IMR-90 (cell line): ENCODE results near the gene ADAMTS16. TPM values are rescaled to one million over a fixed set of nuclear protein-coding genes. Genes with fewer than 3 reads are reported as not detected.

Source experiments
- ATAC-seq: fragments of 200-7000 bp; cut with Tn5 transposase; 2 replicates; pipeline ENCODE4 v1.9.1; 2020; ENCODE audit warnings: low read depth, mild to moderate bottlenecking, moderate library complexity
- BruUV-seq: library from RNA; stranded (reverse); fragments of 400-500 nt; replicated peaks from 2 replicates; lab custom pipeline; 2021; lab: Mats Ljungman, UMichigan
- CTCF ChIA-PET: fragments of 300-600 bp; formaldehyde crosslinking; extraction: SDS; loops from one replicate; lab custom pipeline; 2021; ENCODE audit warnings: antibody characterized with exemption; lab: Yijun Ruan, JAX
- POLR2A ChIA-PET: fragments of 300-600 bp; sonication (Branson Sonifier 250); formaldehyde crosslinking; loops from one replicate; lab custom pipeline; 2022; ENCODE audit warnings: antibody characterized with exemption; ENCODE audit not compliant: unreplicated experiment; lab: Charles Lee
- DNase-seq: peaks from one replicate; pipeline ENCODE4 v3.0.0; 2013
- H2AFZ ChIP-seq: replicated peaks from 2 replicates; pipeline ENCODE3; 2013; ENCODE audit warnings: low read length, mild to moderate bottlenecking; ENCODE audit not compliant: poor library complexity
- H2AK5ac ChIP-seq: 2 replicates; pipeline ENCODE4 v1.6.1; 2013; ENCODE audit warnings: low read depth, low read length, inconsistent platforms
- H2AK9ac ChIP-seq: replicated peaks from 2 replicates; pipeline ENCODE3; 2013; ENCODE audit warnings: mild to moderate bottlenecking, low read depth, low read length, moderate library complexity; ENCODE audit not compliant: poor library complexity
- H2BK120ac ChIP-seq: 2 replicates; pipeline ENCODE4 v1.6.1; 2013; ENCODE audit warnings: low read depth, low read length, inconsistent platforms
- H2BK15ac ChIP-seq: 3 replicates; pipeline ENCODE4 v1.6.1; 2013; ENCODE audit warnings: low read depth, low read length, inconsistent platforms
- H2BK20ac ChIP-seq: 2 replicates; pipeline ENCODE4 v1.6.1; 2013; ENCODE audit warnings: low read depth, mild to moderate bottlenecking, inconsistent platforms, low read length, moderate library complexity
- H2BK5ac ChIP-seq: 2 replicates; pipeline ENCODE4 v1.6.1; 2013; ENCODE audit warnings: mild to moderate bottlenecking, low read depth, low read length, inconsistent platforms; ENCODE audit not compliant: poor library complexity, severe bottlenecking
- H3K14ac ChIP-seq: replicated peaks from 2 replicates; pipeline ENCODE4 v1.6.1; 2013; ENCODE audit warnings: low read depth, low read length, inconsistent platforms
- H3K18ac ChIP-seq: 2 replicates; pipeline ENCODE4 v1.6.1; 2013; ENCODE audit warnings: low read depth, low read length, control low read depth
- H3K23ac ChIP-seq: 2 replicates; pipeline ENCODE4 v1.6.1; 2013; ENCODE audit warnings: low read depth, low read length, inconsistent platforms
- H3K27ac ChIP-seq: 2 replicates; pipeline ENCODE4 v1.5.1; 2013; ENCODE audit warnings: mild to moderate bottlenecking, control low read depth, low read length; ENCODE audit not compliant: insufficient read depth
- H3K27me3 ChIP-seq: 2 replicates; pipeline ENCODE4 v1.6.1; 2013; ENCODE audit warnings: low read length; ENCODE audit not compliant: control insufficient read depth, insufficient read depth
- H3K36me3 ChIP-seq: 2 replicates; pipeline ENCODE4 v1.6.1; 2013; ENCODE audit warnings: low read length, mixed read lengths; ENCODE audit not compliant: control insufficient read depth, insufficient read depth
- H3K4ac ChIP-seq: 2 replicates; pipeline ENCODE4 v1.6.1; 2013; ENCODE audit warnings: low read depth, low read length, inconsistent platforms
- H3K4me1 ChIP-seq: 2 replicates; pipeline ENCODE4 v1.6.1; 2013; ENCODE audit warnings: low read length, mixed read lengths; ENCODE audit not compliant: control insufficient read depth, insufficient read depth
- H3K4me2 ChIP-seq: 2 replicates; pipeline ENCODE4 v1.6.1; 2013; ENCODE audit warnings: low read depth, mild to moderate bottlenecking, control low read depth, low read length, moderate library complexity
- H3K4me3 ChIP-seq: 2 replicates; pipeline ENCODE4 v1.5.1; 2013; ENCODE audit warnings: low read depth, mild to moderate bottlenecking, control low read depth, low read length, moderate library complexity; ENCODE audit not compliant: insufficient read depth
- H3K56ac ChIP-seq: 2 replicates; pipeline ENCODE4 v1.6.1; 2013; ENCODE audit warnings: low read length, inconsistent platforms; ENCODE audit not compliant: insufficient read depth; ENCODE audit errors: extremely low read depth
- H3K79me1 ChIP-seq, 2 experiments: 2 replicates each; pipeline ENCODE4 v1.6.1; 2013; ENCODE audit warnings: low read length in 2 of 2, inconsistent platforms in 1 of 2, low read depth in 1 of 2
- H3K9ac ChIP-seq: 2 replicates; pipeline ENCODE4 v1.6.1; 2013; ENCODE audit warnings: low read depth, low read length, control low read depth
- H3K9me1 ChIP-seq: 2 replicates; pipeline ENCODE4 v1.6.1; 2013; ENCODE audit warnings: low read length, inconsistent platforms; ENCODE audit not compliant: insufficient read depth
- H3K9me3 ChIP-seq: 2 replicates; pipeline ENCODE4 v1.6.1; 2013; ENCODE audit warnings: low read length; ENCODE audit not compliant: control insufficient read depth, insufficient read depth
- H4K20me1 ChIP-seq: 2 replicates; pipeline ENCODE4 v1.6.1; 2013; ENCODE audit warnings: low read length, inconsistent platforms; ENCODE audit not compliant: insufficient read depth
- H4K5ac ChIP-seq: 2 replicates; pipeline ENCODE4 v1.6.1; 2013; ENCODE audit warnings: mild to moderate bottlenecking, low read depth, low read length, control low read depth
- H4K8ac ChIP-seq, 2 experiments: 2 replicates each; pipeline ENCODE4 v1.6.1; 2013; ENCODE audit warnings: low read depth in 2 of 2, low read length in 2 of 2, control low read depth in 1 of 2, inconsistent platforms in 1 of 2
- H4K91ac ChIP-seq: 2 replicates; pipeline ENCODE4 v1.6.1; 2013; ENCODE audit warnings: low read depth, low read length, inconsistent platforms; ENCODE audit not compliant: insufficient read depth
- BHLHE40 ChIP-seq: fragments of 150-350 bp; IDR thresholded peaks from 2 replicates; pipeline ENCODE4 v1.6.1; 2016; ENCODE audit warnings: mild to moderate bottlenecking, low read depth, low read length
- CEBPB ChIP-seq: IDR thresholded peaks from 2 replicates; pipeline ENCODE4 v1.6.1; 2012; ENCODE audit warnings: low read depth, low read length, improper control_type of control experiment
- FOS ChIP-seq: fragments of 150-350 bp; IDR thresholded peaks from 2 replicates; pipeline ENCODE4 v1.6.1; 2016; ENCODE audit warnings: low read depth, low read length
- MAFK ChIP-seq: IDR thresholded peaks from 2 replicates; pipeline ENCODE4 v1.6.1; 2012; ENCODE audit warnings: low read depth, low read length, improper control_type of control experiment
- MAZ ChIP-seq: IDR thresholded peaks from 2 replicates; pipeline ENCODE4 v1.6.1; 2012; ENCODE audit warnings: low read depth, mild to moderate bottlenecking, low read length, improper control_type of control experiment, moderate library complexity, borderline replicate concordance
- NFE2L2 ChIP-seq: fragments of 150-350 bp; IDR thresholded peaks from 2 replicates; pipeline ENCODE4 v1.6.1; 2016; ENCODE audit warnings: low read depth, mild to moderate bottlenecking, low read length
- RAD21 ChIP-seq: IDR thresholded peaks from 2 replicates; pipeline ENCODE4 v1.6.1; 2012; ENCODE audit warnings: low read length, improper control_type of control experiment
- RCOR1 ChIP-seq: IDR thresholded peaks from 2 replicates; pipeline ENCODE4 v1.6.1; 2012; ENCODE audit warnings: mild to moderate bottlenecking, low read length, improper control_type of control experiment; ENCODE audit not compliant: insufficient replicate concordance
- RFX5 ChIP-seq: IDR thresholded peaks from 2 replicates; pipeline ENCODE4 v1.8.0; 2012; ENCODE audit warnings: low read depth, mild to moderate bottlenecking, low read length, moderate library complexity
- SMC3 ChIP-seq: fragments of 150-350 bp; IDR thresholded peaks from 2 replicates; pipeline ENCODE4 v1.6.1; 2016; ENCODE audit warnings: low read depth, mild to moderate bottlenecking, antibody characterized with exemption, low read length, moderate library complexity
- WGBS, 2 experiments: methylation state at CpG; one replicate each; pipeline versions ENCODE4 v1.1.5 to v1.1.7; 2013; ENCODE audit warnings: missing lambda C conversion rate in 2 of 2; ENCODE audit not compliant: insufficient read length in 1 of 2; ENCODE audit errors: extremely low coverage in 2 of 2; 5-methylcytosine and 5-hydroxymethylcytosine counted together
- dilution Hi-C: fragments of 300-500 bp; cut with HindIII; formaldehyde crosslinking; loops from one replicate; pipeline ENCODE4 v1.14.3; 2018; ENCODE audit warnings: low sequenced_read_pairs; ENCODE audit not compliant: unreplicated experiment
- in situ Hi-C: fragments of 300-500 bp; cut with MboI; formaldehyde crosslinking; loops from 3 replicates; pipeline ENCODE4 v1.14.3; 2019; ENCODE audit warnings: low sequenced_read_pairs, inconsistent platforms, mixed read lengths
- intact Hi-C: fragments of 100-400 bp; cut with micrococcal nuclease; formaldehyde crosslinking; loops from 2 replicates; pipeline ENCODE4 v1.10.0; 2022
- polyA plus RNA-seq, 3 experiments: library from polyadenylated mRNA; depleted of rRNA; stranded (reverse); fragments of >200 nt; gene quantifications; 2 replicates each; pipeline ENCODE4 v1.2.3, GENCODE V29; 2012; ENCODE audit warnings: low replicate concordance in 1 of 3
- total RNA-seq: library from RNA; depleted of rRNA; stranded (reverse); fragments of >200 nt; gene quantifications from 2 replicates; pipeline ENCODE4 v1.2.3, GENCODE V29; 2012

Gene ADAMTS16
- total and polyA plus RNA-seq, 2 of the 4 experiments (the other 2 are of a cell fraction), result 0.09 to 0.18 TPM

DNA sequence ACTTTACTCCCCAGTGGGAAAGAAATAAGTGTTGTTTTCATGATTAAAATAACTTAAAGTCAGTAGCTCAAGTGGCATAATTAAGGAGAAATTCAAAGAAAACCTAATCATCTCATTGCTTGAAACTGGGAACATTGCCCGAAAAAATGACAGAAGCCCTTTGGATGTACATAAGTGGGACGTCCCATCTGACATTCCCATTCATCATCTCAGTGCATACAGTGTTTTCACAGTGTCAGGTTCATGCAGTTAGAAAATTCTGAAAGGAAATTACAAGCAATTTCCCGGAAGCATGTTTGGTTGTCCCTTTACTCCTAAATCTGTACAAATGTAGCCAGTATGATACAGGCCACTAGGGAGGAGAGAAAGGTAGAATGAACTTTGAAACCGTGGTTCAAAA is 95.6 kb downstream of the ADAMTS16 start:
- no peak overlapping the region for H2AK5ac ChIP-seq
- no peak overlapping the region for H2BK15ac ChIP-seq
- H3K27ac ChIP-seq, result no peak overlapping the region
- in situ Hi-C loops (no loop called here), intact Hi-C loops (no loop called here), dilution Hi-C loops (no loop called here)
- BruUV-seq, result no TSS peak
- H3K4me3 ChIP-seq, result no peak overlapping the region
- no peaks in the 10 kb centered on the region for H3K9me1 ChIP-seq
- peaks cover 20% of the 10 kb centered on the region for H3K9me3 ChIP-seq
- no peak overlapping the region for H4K5ac ChIP-seq
- H3K23ac ChIP-seq, result no peak overlapping the region
- CTCF ChIA-PET, result no interaction called here
- POLR2A ChIA-PET, result no interaction called here
- no peaks in the 10 kb centered on the region for H4K20me1 ChIP-seq
- H2AFZ ChIP-seq, result no peak overlapping the region
- H3K9ac ChIP-seq, result no peak overlapping the region
- no peak overlapping the region for H2BK120ac ChIP-seq
- H2BK5ac ChIP-seq, result no peak overlapping the region
- H3K4ac ChIP-seq, result no peak overlapping the region
- H4K8ac ChIP-seq, result no peak overlapping the region
- no peak overlapping the region for H4K91ac ChIP-seq
- H3K79me1 ChIP-seq, result no peaks in the 10 kb centered on the region
- no peak for DNase-seq
- H2AK9ac ChIP-seq, result no peak overlapping the region
- H2BK20ac ChIP-seq, result no peak overlapping the region
- WGBS, 2 experiments, result no CpG with 5 or more reads among the region's 4 CpGs
- H3K56ac ChIP-seq, result no peak overlapping the region
- H3K4me2 ChIP-seq, result no peak overlapping the region
- no peak overlapping the region for H3K18ac ChIP-seq
- H3K27me3 ChIP-seq, result no peaks in the 10 kb centered on the region
- ATAC-seq, result no peak
- TF ChIP-seq MAFK, result no peak
- no peak for TF ChIP-seq RCOR1
- no peak for TF ChIP-seq RFX5
- no peak for TF ChIP-seq CEBPB
- no peak for TF ChIP-seq FOS
- no peak for TF ChIP-seq RAD21
- TF ChIP-seq BHLHE40, result no peak
- TF ChIP-seq NFE2L2, result no peak
- TF ChIP-seq MAZ, result no peak
- no peak for TF ChIP-seq SMC3
- H3K36me3 ChIP-seq, result no peaks in the 10 kb centered on the region
- H3K4me1 ChIP-seq, result no peaks in the 10 kb centered on the region
- H3K14ac ChIP-seq, result no peak overlapping the region
